A549 treated with CpdA at 1 μM for 4 hours (cell line): ENCODE results near the gene ZNF587. TPM values are rescaled to one million over a fixed set of nuclear protein-coding genes. Genes with fewer than 3 reads are reported as not detected.

Experiments used
- total RNA-seq: library from RNA; stranded (reverse); fragments of 200-300 nt; extraction: Qiagen RNA extraction; gene quantifications from 5 replicates; pipeline ENCODE4 v1.2.3, GENCODE V29; 2022; ENCODE audit warnings: low read depth

ZNF587 gene
- total RNA-seq, result 5.0 to 7.4 TPM (median 6.5 TPM) in 5 replicates

GRCh38 chr19:57849666-57850473, at the start of gene ZNF587:
Gene ZNF587 (plus strand): TSS chr19:57849859. CDS start chr19:57850039, 180 bp downstream.

GRCh38 chr19:57814505-57815246, 35.0 kb upstream of the ZNF587 start, which contains the start of gene ZNF552:
Gene ZNF552 (minus strand): TSS chr19:57814913. CDS start chr19:57814743, 170 bp downstream.

GRCh38 chr19:57830071-57830602, 19.5 kb upstream of the ZNF587 start, which contains the start of gene ZNF587B:
Gene ZNF587B (plus strand): TSS chr19:57830299. CDS start chr19:57830529, 230 bp downstream.

GRCh38 chr19:57888560-57889231, 39.0 kb downstream of the ZNF587 start, which contains the start of gene ZNF814:
Gene ZNF814 (minus strand): TSS chr19:57889037. CDS start chr19:57888802, 235 bp downstream.

Other genes with a start within 250 kb of the ZNF587 start
- gene ZNF530, start 250.0 kb upstream of the ZNF587 start, total RNA-seq, result 3.0 to 5.5 TPM (median 4.9 TPM) in 5 replicates
- gene ZNF134, start 235.6 kb upstream of the ZNF587 start, total RNA-seq, result 7.1 to 9.5 TPM (median 8.0 TPM) in 5 replicates
- gene ZNF211, start 216.7 kb upstream of the ZNF587 start, total RNA-seq, result 4.7 to 7.1 TPM (median 6.6 TPM) in 5 replicates
- gene ZSCAN4, start 180.9 kb upstream of the ZNF587 start, total RNA-seq, result not detected in 5 replicates
- 4.3 to 5.9 TPM (median 5.6 TPM) in 5 replicates for gene ZNF551, start 167.9 kb upstream of the ZNF587 start, total RNA-seq
- gene ZNF154, start 140.7 kb upstream of the ZNF587 start, total RNA-seq, result not detected in 5 replicates
- gene ZNF671, start 122.2 kb upstream of the ZNF587 start, total RNA-seq, result 0.75 to 0.99 TPM (median 0.80 TPM) in 5 replicates
- gene ZNF776, start 103.0 kb upstream of the ZNF587 start, total RNA-seq, result 5.4 to 6.3 TPM (median 5.7 TPM) in 5 replicates
- 5.8 to 7.7 TPM (median 6.4 TPM) in 5 replicates for gene ZNF586, start 80.2 kb upstream of the ZNF587 start, total RNA-seq
- 4.5 to 6.2 TPM (median 4.9 TPM) in 5 replicates for gene ZNF552, start 34.9 kb upstream of the ZNF587 start, total RNA-seq
- 6.7 to 11.5 TPM (median 8.0 TPM) in 5 replicates for gene ZNF587B, start 19.6 kb upstream of the ZNF587 start, total RNA-seq
- gene ZNF814, start 39.2 kb downstream of the ZNF587 start, total RNA-seq, result 1.7 to 3.7 TPM (median 2.5 TPM) in 5 replicates
- gene ZNF417, start 66.7 kb downstream of the ZNF587 start, total RNA-seq, result 3.6 to 4.3 TPM (median 4.2 TPM) in 5 replicates
- gene ZNF418, start 85.5 kb downstream of the ZNF587 start, total RNA-seq, result 0.69 to 1.3 TPM (median 0.90 TPM) in 5 replicates
- gene ZNF256, start 97.8 kb downstream of the ZNF587 start, total RNA-seq, result 0.93 to 1.4 TPM (median 1.2 TPM) in 5 replicates
- 0.08 TPM in 1 of 5 replicates, not detected in the others for gene C19orf18, start 124.7 kb downstream of the ZNF587 start, total RNA-seq
- gene ZNF606, start 153.0 kb downstream of the ZNF587 start, total RNA-seq, result 1.5 to 3.0 TPM (median 2.6 TPM) in 5 replicates
- gene ZSCAN1, start 184.2 kb downstream of the ZNF587 start, total RNA-seq, result not detected in 5 replicates
- gene ZNF135, start 209.4 kb downstream of the ZNF587 start, total RNA-seq, result 0.05 to 0.07 TPM in 2 of 5 replicates, not detected in the others
- gene ZSCAN18, start 248.4 kb downstream of the ZNF587 start, total RNA-seq, result 1.1 to 3.9 TPM (median 2.8 TPM) in 5 replicates